ENCODE results near the gene WNT3. TPM values are rescaled to one million over a fixed set of nuclear protein-coding genes. Genes with fewer than 3 reads are reported as not detected.

WNT3 gene
- total and polyA plus RNA-seq, 2 of the 8 experiments (the other 6 are each of a cell fraction or from before 2014, with no cell fraction given): 0.56 to 2.0 TPM

DNA sequence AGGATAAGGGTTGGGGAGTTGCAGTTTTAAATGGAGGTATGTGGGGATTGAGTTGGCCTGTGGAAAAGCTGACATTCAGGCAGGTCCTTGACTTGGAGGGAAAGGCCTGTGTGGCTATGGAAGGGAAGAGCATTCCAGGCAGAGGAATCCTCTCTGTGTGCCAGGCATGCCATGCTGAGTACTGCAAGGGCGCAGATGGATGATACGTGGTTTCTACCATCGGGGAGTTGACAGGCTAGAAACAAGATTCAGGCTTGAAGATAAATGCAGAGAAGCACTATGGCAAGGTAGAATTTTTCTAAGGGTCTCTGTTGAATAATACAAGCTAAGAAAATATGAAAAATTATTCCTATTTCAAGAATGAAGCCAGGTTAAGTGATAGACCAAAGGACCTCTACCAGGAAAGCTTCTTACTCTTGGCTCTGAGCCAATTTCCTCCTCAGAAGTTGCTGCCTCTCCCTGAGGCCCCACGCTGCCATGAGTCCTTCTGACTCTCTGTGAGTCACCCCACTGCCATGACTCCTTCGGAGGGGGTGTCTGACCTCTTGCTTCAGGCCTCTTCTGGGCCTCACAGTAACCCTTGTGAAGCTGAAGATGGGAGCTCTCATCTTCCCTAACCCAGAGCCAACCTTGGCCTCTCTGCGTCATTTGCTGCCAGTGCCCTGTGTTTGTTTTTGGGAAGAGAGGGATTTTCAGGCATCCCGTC lies 75.8 kb downstream of the WNT3 start (continued):
- TF ChIP-seq, protein P1, sequence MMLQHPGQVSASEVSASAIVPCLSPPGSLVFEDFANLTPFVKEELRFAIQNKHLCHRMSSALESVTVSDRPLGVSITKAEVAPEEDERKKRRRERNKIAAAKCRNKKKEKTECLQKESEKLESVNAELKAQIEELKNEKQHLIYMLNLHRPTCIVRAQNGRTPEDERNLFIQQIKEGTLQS (IDR thresholded peaks at IDR 0.05; ENCODE audit: insufficient read depth, low read depth, low read length): no peak

All from H1 (cell line).